Retinal pigment epithelial cell (primary cell): ENCODE data around the gene PFN3.

Experiments
- DNase-seq: peaks from one replicate; pipeline ENCODE4 v3.0.0-alpha.2; 2010; ENCODE audit warnings: low read depth
- H3K4me3 ChIP-seq: 2 replicates; pipeline ENCODE4 v1.5.1; 2011; ENCODE audit warnings: mild to moderate bottlenecking, low read length, control low read depth, moderate library complexity
- TF ChIP-seq, protein P1 (sequence below): conservative IDR thresholded peaks from 2 replicates; pipeline ENCODE4 v1.5.1; 2011; ENCODE audit warnings: low read depth, low read length, control low read depth, inconsistent platforms

PFN3 gene

DNA sequence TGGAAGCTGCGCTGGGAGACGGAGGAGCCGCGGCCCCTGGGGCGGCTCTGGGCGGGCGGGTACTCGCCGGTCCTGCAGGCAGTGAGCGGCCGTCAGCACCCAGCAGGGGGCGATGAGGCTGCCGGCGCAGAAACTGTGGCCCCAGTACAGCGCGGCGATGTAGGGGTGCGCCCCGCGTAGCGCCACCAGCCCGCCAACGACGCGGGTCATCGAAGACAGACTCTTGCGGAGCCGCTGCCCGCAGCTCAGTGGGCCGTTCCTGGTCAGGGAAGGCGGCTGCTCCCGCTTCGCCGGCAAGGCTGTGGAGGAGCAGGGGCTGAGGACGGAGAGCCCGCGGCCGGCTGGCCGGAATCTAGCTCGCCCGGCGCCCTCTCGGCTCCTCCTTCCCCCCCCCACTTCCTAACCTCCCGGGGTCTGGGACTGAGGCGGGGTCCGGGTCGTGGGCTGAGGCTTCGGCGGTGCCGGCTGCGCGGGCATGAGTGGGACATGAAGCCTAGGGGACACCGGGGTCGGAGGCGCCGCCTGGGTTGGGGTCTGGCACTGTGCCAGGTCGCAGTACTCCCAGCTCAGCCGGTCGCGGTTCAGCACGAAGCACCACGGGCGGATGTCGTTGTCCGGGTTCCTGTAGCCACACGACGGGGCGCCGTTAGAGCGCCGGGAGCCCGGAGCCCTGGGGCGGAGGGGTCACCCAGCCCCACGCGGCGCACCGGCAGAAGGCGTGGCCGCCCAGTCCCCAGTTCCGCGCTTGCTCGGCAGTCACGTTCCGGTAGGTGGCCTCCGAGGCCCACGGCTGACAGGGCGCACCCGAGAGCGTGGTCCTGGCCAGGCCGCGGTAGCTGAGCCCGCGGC, 3.6 kb upstream of the PFN3 start:
- peak overlapping the region; percentile 48 for H3K4me3 ChIP-seq
- TF ChIP-seq, protein P1, sequence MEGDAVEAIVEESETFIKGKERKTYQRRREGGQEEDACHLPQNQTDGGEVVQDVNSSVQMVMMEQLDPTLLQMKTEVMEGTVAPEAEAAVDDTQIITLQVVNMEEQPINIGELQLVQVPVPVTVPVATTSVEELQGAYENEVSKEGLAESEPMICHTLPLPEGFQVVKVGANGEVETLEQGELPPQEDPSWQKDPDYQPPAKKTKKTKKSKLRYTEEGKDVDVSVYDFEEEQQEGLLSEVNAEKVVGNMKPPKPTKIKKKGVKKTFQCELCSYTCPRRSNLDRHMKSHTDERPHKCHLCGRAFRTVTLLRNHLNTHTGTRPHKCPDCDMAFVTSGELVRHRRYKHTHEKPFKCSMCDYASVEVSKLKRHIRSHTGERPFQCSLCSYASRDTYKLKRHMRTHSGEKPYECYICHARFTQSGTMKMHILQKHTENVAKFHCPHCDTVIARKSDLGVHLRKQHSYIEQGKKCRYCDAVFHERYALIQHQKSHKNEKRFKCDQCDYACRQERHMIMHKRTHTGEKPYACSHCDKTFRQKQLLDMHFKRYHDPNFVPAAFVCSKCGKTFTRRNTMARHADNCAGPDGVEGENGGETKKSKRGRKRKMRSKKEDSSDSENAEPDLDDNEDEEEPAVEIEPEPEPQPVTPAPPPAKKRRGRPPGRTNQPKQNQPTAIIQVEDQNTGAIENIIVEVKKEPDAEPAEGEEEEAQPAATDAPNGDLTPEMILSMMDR = peak; percentile 73
- DNase-seq = no peak

DNA sequence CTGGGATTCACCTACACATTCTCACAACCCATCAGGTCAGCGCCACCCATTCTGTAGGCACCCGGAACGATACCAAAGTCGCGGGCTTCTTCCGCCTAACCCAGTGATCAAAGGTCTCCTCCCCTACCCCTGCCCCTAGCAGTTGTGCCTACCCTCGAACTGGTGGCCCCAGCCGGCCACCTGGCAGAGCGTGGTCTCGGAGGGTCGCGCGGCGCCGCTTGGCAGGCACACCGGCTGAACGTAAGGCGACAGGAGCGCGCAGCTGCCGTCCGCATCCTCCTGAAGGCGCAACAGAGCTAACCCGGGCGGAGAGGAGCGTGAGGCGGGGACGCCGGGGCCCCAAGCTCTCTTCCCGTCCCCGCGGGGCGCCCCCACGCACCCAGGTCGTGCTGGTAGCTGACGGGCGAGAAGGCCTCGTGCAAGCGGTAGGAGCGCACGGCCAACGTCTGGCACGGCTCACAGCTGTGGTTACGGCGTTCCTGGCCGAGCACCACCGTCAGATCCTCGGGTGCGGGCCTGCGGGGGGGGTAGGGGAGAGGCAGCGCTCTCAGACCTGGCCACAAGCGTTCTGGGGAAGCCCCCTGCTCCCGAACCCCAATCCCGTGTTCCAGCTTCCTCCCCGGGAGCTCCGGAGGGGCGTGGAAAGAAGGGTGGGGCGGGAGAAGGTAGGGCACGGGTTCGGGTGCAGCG, 2.8 kb upstream of the PFN3 start:
- TF ChIP-seq, protein P1 = no peak
- DNase-seq = no peak
- H3K4me3 ChIP-seq = peak overlapping the region; percentile 48

DNA sequence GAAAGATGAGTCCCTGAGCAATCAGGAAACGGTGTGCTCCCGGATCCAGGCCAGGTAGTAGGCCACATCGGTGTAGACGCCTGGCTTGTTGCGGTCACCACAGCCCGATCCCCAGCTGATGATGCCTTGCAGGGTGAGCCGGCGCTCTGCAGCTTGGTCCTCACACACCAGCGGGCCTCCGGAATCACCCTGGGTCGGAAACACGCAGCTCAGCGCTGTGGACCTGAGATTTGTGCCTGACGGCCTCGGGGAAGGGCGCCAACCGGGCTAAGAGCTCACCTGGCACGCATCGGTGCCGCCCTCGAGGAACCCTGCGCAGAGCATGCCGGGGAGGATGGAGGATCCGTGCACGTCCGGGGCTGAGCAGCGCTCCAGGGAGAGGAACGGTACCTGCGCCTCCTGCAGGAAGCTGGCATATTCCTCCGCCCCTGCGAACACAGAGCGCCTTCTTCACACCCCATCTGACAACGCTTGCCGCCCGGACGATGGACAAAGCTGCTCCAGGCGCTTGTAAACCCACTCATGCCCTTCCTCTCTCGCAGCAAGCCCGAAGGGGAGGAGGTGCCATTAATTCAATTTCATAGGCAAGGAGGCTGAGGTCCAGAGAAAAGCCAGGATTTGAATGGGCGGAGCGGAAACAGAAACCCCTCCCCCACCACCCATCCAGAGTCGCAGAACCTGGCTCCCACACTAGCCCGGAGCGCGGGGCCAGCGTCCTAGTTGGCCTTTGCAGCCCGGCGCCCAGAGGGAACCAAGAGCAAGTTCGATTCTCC, 2.0 kb upstream of the PFN3 start:
- TF ChIP-seq, protein P1 = peak; percentile 66
- no peak for DNase-seq
- H3K4me3 ChIP-seq = peak overlapping the region; percentile 27

DNA sequence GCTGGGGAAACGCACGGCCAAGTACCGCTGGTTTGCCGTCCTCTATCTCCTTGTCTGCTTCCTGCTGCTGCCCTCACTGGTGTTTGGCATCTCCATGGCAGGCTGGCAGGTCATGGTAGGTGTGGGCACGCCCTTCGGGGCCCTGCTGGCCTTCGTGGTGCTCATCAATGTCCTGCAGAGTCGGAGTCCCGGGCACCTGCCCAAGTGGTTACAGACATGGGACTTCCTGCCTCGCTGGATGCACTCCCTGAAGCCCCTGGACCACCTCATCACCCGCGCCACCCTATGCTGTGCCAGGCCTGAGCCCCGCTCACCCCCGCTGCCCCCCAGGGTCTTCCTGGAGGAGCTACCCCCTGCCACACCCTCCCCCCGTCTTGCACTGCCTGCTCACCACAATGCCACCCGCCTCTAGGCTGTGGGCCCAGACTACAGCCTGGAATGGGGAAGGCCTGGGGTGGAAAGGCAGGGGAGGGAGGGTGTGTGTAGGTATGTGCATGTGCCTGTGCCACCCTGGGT, 2.5 kb downstream of the PFN3 start:
- DNase-seq = no peak
- H3K4me3 ChIP-seq = no peak overlapping the region
- TF ChIP-seq, protein P1 = no peak

DNA sequence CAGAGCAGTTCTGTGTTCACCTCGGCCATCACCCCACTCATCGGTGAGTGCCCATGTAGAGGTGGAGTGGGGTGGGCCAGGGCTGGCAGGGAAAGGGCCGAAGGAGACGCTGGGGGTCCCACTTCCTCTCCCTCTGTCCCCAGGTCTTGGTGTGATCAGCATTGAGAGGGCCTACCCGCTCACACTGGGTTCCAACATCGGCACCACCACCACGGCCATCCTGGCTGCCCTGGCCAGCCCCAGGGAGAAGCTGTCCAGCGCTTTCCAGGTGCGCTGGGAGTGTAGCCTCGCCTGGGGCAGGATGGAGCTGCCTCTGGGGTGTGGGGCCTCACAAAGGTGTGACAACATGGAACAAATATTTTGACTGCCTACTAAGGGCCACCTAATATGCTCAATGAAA, 3.7 kb downstream of the PFN3 start:
- DNase-seq = no peak
- TF ChIP-seq, protein P1 = no peak
- no peak overlapping the region for H3K4me3 ChIP-seq

DNA sequence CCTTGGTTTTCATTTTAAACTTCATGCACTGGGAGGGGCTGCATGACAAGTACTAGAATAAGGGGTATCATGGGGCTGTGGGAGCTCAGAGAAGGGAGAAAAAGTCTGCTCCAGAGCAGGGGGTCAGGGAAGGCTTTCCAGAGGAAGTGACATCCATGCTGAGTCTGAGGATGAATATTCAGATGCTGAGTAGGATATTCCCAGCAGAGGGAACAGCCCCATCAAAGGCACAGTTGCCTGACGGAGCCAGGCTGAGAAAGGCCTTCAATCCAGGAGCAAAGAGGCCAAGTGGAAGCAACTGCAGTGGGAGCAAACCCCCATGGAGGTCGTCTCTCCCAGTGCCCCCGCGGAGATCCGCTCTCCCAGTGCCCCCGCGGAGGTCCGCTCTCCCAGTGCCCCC, 4.4 kb downstream of the PFN3 start:
- DNase-seq = no peak
- TF ChIP-seq, protein P1 = no peak
- no peak overlapping the region for H3K4me3 ChIP-seq
